Right ventricle myocardium superior (tissue), 1 donor: Measurements from ENCODE around the gene GRAMD2B. TPM values are rescaled to one million over a fixed set of nuclear protein-coding genes. Genes with fewer than 3 reads are reported as not detected.

ENCODE experiments used
- total RNA-seq: library from RNA; stranded (reverse); fragmentation: NEBNext Ultra II Directional; extraction: Animal tissue kit (Norgen Biotek cat#: 25700); gene quantifications from one replicate; pipeline ENCODE4 v1.2.1, GENCODE V29; 2021
- donor health status: DM: no; HTN: yes; CAD: no; lungs with severe emphysema.

Gene GRAMD2B
- total RNA-seq, 1 donor from 2014 or later: 25.4 TPM

Other genes with a start within 250 kb of the GRAMD2B start
- gene ALDH7A1, start 171.8 kb downstream of the GRAMD2B start, total RNA-seq: 41.6 TPM
- gene PHAX, start 177.5 kb downstream of the GRAMD2B start, total RNA-seq: 27.7 TPM